CD14-positive monocyte (primary cell): ENCODE measurements around the gene TEKT2. TPM values are rescaled to one million over a fixed set of nuclear protein-coding genes. Genes with fewer than 3 reads are reported as not detected.

Experiments
- DNase-seq, 3 donors: peaks; one replicate each; pipeline ENCODE4 v3.0.0-alpha.2; 2011 to 2022
- H2AFZ ChIP-seq: 2 replicates; pipeline ENCODE4 v1.6.0; 2012; ENCODE audit warnings: mild to moderate bottlenecking, low read depth, low read length, inconsistent platforms; ENCODE audit not compliant: insufficient read depth, poor library complexity, severe bottlenecking
- H3K27ac ChIP-seq, 2 donors: 1 replicate in 1 of 2; 2 replicates in 1 of 2; pipeline ENCODE4 v1.5.1; 2012 to 2013; ENCODE audit warnings: low read length in 2 of 2, control low read depth in 1 of 2, inconsistent platforms in 1 of 2, low read depth in 1 of 2, mild to moderate bottlenecking in 1 of 2
- H3K27me3 ChIP-seq, 2 donors: one replicate each; pipeline versions ENCODE4 v1.6.0 to v1.6.1; 2011 to 2013; ENCODE audit warnings: low read length in 2 of 2; ENCODE audit not compliant: control insufficient read depth in 2 of 2, insufficient read depth in 2 of 2
- H3K36me3 ChIP-seq, 2 donors: replicated peaks in 1 of 2; 1 replicate in 1 of 2; 2 replicates in 1 of 2; pipeline versions ENCODE4 v1.5.1 to v1.6.1; 2012 to 2013; ENCODE audit warnings: low read length in 2 of 2, control low read depth in 1 of 2, inconsistent platforms in 1 of 2, mild to moderate bottlenecking in 1 of 2; ENCODE audit not compliant: insufficient read depth in 2 of 2, control insufficient read depth in 1 of 2
- H3K4me1 ChIP-seq, 2 donors: 1 replicate in 1 of 2; 2 replicates in 1 of 2; pipeline versions ENCODE4 v1.5.1 to v1.6.1; 2012 to 2013; ENCODE audit warnings: low read length in 2 of 2, control low read depth in 1 of 2, inconsistent platforms in 1 of 2, mild to moderate bottlenecking in 1 of 2, moderate library complexity in 1 of 2; ENCODE audit not compliant: insufficient read depth in 2 of 2, control insufficient read depth in 1 of 2
- H3K4me2 ChIP-seq: replicated peaks from 2 replicates; pipeline ENCODE3; 2012; ENCODE audit warnings: low read length, moderate library complexity, mild to moderate bottlenecking; ENCODE audit not compliant: poor library complexity, severe bottlenecking; ENCODE audit errors: extremely low read depth
- H3K4me3 ChIP-seq, 3 experiments: fragments of 200-600 bp in 1 of 3; sonication (generic) in 1 of 3; replicated peaks in 1 of 3; 1 replicate in 2 of 3; 2 replicates in 1 of 3; pipeline ENCODE4 v1.5.1; 2011 to 2013; ENCODE audit warnings: low read length in 3 of 3, mild to moderate bottlenecking in 3 of 3, control low read depth in 2 of 3, low read depth in 2 of 3, inconsistent platforms in 1 of 3, moderate library complexity in 1 of 3
- H3K79me2 ChIP-seq: 2 replicates; pipeline ENCODE4 v1.6.0; 2012; ENCODE audit warnings: mild to moderate bottlenecking, control low read depth, inconsistent platforms, low read length, moderate library complexity; ENCODE audit not compliant: insufficient read depth
- H3K9ac ChIP-seq: 2 replicates; pipeline ENCODE4 v1.6.0; 2017; ENCODE audit warnings: low read length, mild to moderate bottlenecking; ENCODE audit not compliant: insufficient read depth, poor library complexity, severe bottlenecking
- H3K9me3 ChIP-seq, 2 donors: replicated peaks in 1 of 2; 1 replicate in 1 of 2; 2 replicates in 1 of 2; pipeline versions ENCODE4 v1.5.1 to v1.6.1; 2012 to 2013; ENCODE audit warnings: low read length in 2 of 2, control low read depth in 1 of 2; ENCODE audit not compliant: control insufficient read depth in 1 of 2, insufficient read depth in 1 of 2
- H4K20me1 ChIP-seq: 2 replicates; pipeline ENCODE4 v1.6.0; 2012; ENCODE audit warnings: mild to moderate bottlenecking, low read length, control low read depth, moderate library complexity; ENCODE audit not compliant: insufficient read depth
- H3K27ac Mint-ChIP-seq, 7 donors: one replicate each; pipeline ENCODE4 v1.8.0; 2020; ENCODE audit warnings: mild to moderate bottlenecking in 7 of 7, mixed read lengths in 7 of 7, moderate library complexity in 6 of 7, inconsistent platforms in 2 of 7
- H3K27me3 Mint-ChIP-seq, 3 donors: one replicate each; pipeline ENCODE4 v1.8.0; 2021 to 2022; ENCODE audit warnings: low read depth in 3 of 3, mild to moderate bottlenecking in 3 of 3, mixed read lengths in 3 of 3, moderate library complexity in 3 of 3, inconsistent platforms in 1 of 3
- H3K36me3 Mint-ChIP-seq, 2 donors: one replicate each; pipeline ENCODE4 v1.8.0; 2020; ENCODE audit warnings: mixed read lengths in 2 of 2, inconsistent platforms in 1 of 2, mild to moderate bottlenecking in 1 of 2
- H3K4me1 Mint-ChIP-seq: one replicate; pipeline ENCODE4 v1.8.0; 2020; ENCODE audit warnings: mild to moderate bottlenecking, mixed read lengths
- H3K4me3 Mint-ChIP-seq, 2 donors: one replicate each; pipeline ENCODE4 v1.8.0; 2020; ENCODE audit warnings: mild to moderate bottlenecking in 2 of 2, mixed read lengths in 2 of 2, moderate library complexity in 1 of 2
- H3K9me3 Mint-ChIP-seq, 7 donors: one replicate each; pipeline ENCODE4 v1.8.0; 2020 to 2022; ENCODE audit warnings: mixed read lengths in 7 of 7, mild to moderate bottlenecking in 6 of 7, moderate library complexity in 6 of 7, inconsistent platforms in 2 of 7
- WGBS: methylation state at CpG from one replicate; pipeline ENCODE4 v1.1.5; 2013; ENCODE audit warnings: missing lambda C conversion rate; ENCODE audit not compliant: insufficient coverage; 5-methylcytosine and 5-hydroxymethylcytosine counted together
- intact Hi-C, 2 donors: fragments of 100-400 bp; cut with micrococcal nuclease; formaldehyde crosslinking; loops; one replicate each; pipeline versions ENCODE4 v1.15.0 to v1.15.1; 2023
- polyA plus RNA-seq, 3 donors: library from polyadenylated mRNA; depleted of rRNA in 1 of 3; unstranded in 2 of 3; stranded (reverse) in 1 of 3; fragments of 300-500 nt in 2 of 3; fragments of >200 nt in 1 of 3; fragmentation: Illumina TruSeq in 2 of 3; gene quantifications; 1 replicate in 2 of 3; 2 replicates in 1 of 3; pipeline ENCODE4 v1.2.3, GENCODE V29; 2012 to 2021
- TF ChIP-seq, protein P1 (sequence below): fragments of 200-600 bp; IDR thresholded peaks from one replicate; pipeline ENCODE4 v1.8.0; 2022; ENCODE audit warnings: antibody characterized with exemption, mild to moderate bottlenecking

The TEKT2 gene
- polyA plus RNA-seq, 3 donors = 0.23 TPM; not detected in 2

DNA sequence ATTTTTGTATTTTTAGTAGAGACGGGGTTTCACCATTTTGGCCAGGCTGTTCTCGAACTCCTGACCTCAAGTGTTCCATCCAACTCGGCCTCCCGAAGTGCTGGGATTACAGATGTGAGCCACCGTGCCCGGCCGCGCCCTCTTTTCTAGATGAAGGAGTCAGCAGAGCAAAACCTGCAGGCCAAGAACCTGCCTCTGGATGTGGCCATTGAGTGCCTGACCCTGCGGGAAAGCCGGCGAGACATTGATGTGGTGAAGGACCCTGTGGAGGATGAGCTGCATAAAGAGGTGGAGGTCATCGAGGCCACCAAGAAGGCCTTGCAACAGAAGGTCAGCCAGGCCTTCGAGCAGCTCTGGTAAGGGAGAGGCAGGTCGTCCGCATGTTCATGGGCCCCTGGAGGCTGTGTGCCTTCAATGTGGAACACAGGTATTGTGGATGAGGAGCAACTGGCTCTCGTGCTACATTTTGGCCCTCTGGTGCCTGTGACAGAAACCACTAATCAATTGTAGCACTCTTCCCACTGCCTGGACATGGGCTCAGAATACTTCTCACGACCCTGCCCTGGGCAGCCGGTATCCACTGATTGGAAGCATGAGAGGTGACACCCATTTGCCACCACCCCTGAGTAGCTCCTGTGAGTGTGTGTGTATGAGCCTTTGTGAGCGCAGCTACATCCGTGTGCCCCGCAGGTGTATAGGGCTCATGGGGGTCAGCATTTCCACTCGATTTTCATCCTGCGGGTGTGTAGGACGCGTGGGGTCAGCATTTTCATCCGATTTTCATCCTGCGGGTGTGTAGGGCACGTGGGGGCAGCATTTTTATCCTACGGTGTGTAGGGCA is 2.0 kb downstream of the TEKT2 start:
- Mint-ChIP-seq H3K4me1 (peaks cover 22% of the 10 kb centered on the region), H3K36me3 (peaks cover under 1 to 2% of the 10 kb centered on the region in 2 donors), H3K27me3 (peaks cover 19 to 27% (median 25%) of the 10 kb centered on the region in 3 donors), H3K27ac (peak overlapping the region in 1 of 7 donors; percentile 40), H3K9me3 (peaks cover 0 to 3% (median 0%) of the 10 kb centered on the region in 7 donors), H3K4me3 (no peak overlapping the region)
- H3K27me3 ChIP-seq = peaks cover 0 to 21% of the 10 kb centered on the region in 2 donors
- TF ChIP-seq, protein P1, sequence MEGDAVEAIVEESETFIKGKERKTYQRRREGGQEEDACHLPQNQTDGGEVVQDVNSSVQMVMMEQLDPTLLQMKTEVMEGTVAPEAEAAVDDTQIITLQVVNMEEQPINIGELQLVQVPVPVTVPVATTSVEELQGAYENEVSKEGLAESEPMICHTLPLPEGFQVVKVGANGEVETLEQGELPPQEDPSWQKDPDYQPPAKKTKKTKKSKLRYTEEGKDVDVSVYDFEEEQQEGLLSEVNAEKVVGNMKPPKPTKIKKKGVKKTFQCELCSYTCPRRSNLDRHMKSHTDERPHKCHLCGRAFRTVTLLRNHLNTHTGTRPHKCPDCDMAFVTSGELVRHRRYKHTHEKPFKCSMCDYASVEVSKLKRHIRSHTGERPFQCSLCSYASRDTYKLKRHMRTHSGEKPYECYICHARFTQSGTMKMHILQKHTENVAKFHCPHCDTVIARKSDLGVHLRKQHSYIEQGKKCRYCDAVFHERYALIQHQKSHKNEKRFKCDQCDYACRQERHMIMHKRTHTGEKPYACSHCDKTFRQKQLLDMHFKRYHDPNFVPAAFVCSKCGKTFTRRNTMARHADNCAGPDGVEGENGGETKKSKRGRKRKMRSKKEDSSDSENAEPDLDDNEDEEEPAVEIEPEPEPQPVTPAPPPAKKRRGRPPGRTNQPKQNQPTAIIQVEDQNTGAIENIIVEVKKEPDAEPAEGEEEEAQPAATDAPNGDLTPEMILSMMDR = no peak
- H3K9ac ChIP-seq = no peak overlapping the region
- H3K79me2 ChIP-seq = peaks cover 22% of the 10 kb centered on the region
- H2AFZ ChIP-seq = no peak overlapping the region
- no peak overlapping the region for H3K27ac ChIP-seq
- WGBS = 97% methylated on average over 23 of the region's 29 CpGs
- no peak for DNase-seq
- peaks cover 7% of the 10 kb centered on the region for H4K20me1 ChIP-seq
- no peak overlapping the region for H3K4me3 ChIP-seq
- intact Hi-C loops = no loop called here
- H3K4me1 ChIP-seq = peaks cover 33 to 34% of the 10 kb centered on the region in 2 donors
- H3K36me3 ChIP-seq = peaks cover 0 to 1% of the 10 kb centered on the region in 2 donors
- no peaks in the 10 kb centered on the region for H3K9me3 ChIP-seq
- no peak overlapping the region for H3K4me2 ChIP-seq

GRCh38 chr1:36086529-36087232 is 2.8 kb downstream of the TEKT2 start:
- Mint-ChIP-seq H3K4me1 (peaks cover 22% of the 10 kb centered on the region), H3K27ac (no peak overlapping the region), H3K27me3 (peaks cover 19 to 27% (median 25%) of the 10 kb centered on the region in 3 donors), H3K9me3 (peaks cover 0 to 3% (median 0%) of the 10 kb centered on the region in 7 donors), H3K4me3 (no peak overlapping the region), H3K36me3 (peaks cover 6 to 9% of the 10 kb centered on the region in 2 donors)
- peaks cover 0 to 21% of the 10 kb centered on the region in 2 donors for H3K27me3 ChIP-seq
- peaks cover 8 to 9% of the 10 kb centered on the region in 2 donors for H3K36me3 ChIP-seq
- H2AFZ ChIP-seq = peak overlapping the region; percentile 17
- H3K79me2 ChIP-seq = peaks cover 30% of the 10 kb centered on the region
- H3K4me1 ChIP-seq = peaks cover 33 to 34% of the 10 kb centered on the region in 2 donors
- no peaks in the 10 kb centered on the region for H3K9me3 ChIP-seq
- H3K9ac ChIP-seq = no peak overlapping the region
- no peak overlapping the region for H3K4me2 ChIP-seq
- 94% methylated on average over 4 of the region's 12 CpGs for WGBS
- peaks cover 14% of the 10 kb centered on the region for H4K20me1 ChIP-seq
- intact Hi-C loops = no loop called here
- H3K27ac ChIP-seq = no peak overlapping the region
- no peak for DNase-seq
- H3K4me3 ChIP-seq = no peak overlapping the region
- TF ChIP-seq, protein P1 = no peak
